HG02852 (cell line): ENCODE data around the gene ZNF684.
"Not testable (repeated sequence)": the region's sequence is repeated elsewhere in the genome, so short reads cannot be mapped to it uniquely, and the experiment has no call there.

ENCODE experiments used
- ATAC-seq: cut with Tn5 transposase; IDR thresholded peaks from one replicate; pipeline ENCODE4 v1.9.1; 2021; ENCODE audit warnings: mild to moderate bottlenecking, moderate library complexity; ENCODE audit not compliant: unreplicated experiment

Gene ZNF684

GRCh38 chr1:40531381-40532061, at the start of gene ZNF684:
Gene ZNF684 (plus strand): TSS chr1:40531637. CDS start chr1:40533167, 1,530 bp downstream.
- ATAC-seq, result peak; percentile 98

GRCh38 chr1:40495315-40495903, 36.0 kb upstream of the ZNF684 start:
- ATAC-seq, result no peak

GRCh38 chr1:40502651-40503050, 28.8 kb upstream of the ZNF684 start:
- ATAC-seq, result not testable (repeated sequence)

GRCh38 chr1:40507973-40508372, 23.5 kb upstream of the ZNF684 start:
- ATAC-seq, result no peak

- ATAC-seq, result peak; percentile 89
Measured at GRCh38 chr1:40508375-40509341, 22.8 kb upstream of the ZNF684 start, which contains the start of gene EXO5. Gene EXO5 (plus strand): TSS chr1:40508767. CDS start chr1:40514545, 5,778 bp downstream.

GRCh38 chr1:40519517-40519916, 11.9 kb upstream of the ZNF684 start:
- no peak for ATAC-seq

- ATAC-seq, result no peak
Measured at GRCh38 chr1:40530735-40531380, 579 bp upstream of the ZNF684 start.

GRCh38 chr1:40532062-40532389, 589 bp downstream of the ZNF684 start:
- no peak for ATAC-seq

GRCh38 chr1:40532844-40533424, 1.5 kb downstream of the ZNF684 start:
- no peak for ATAC-seq

- ATAC-seq, result no peak
Measured at GRCh38 chr1:40534589-40534988, 3.2 kb downstream of the ZNF684 start.

GRCh38 chr1:40535732-40536131, 4.3 kb downstream of the ZNF684 start:
- ATAC-seq, result no peak

GRCh38 chr1:40539338-40539737, 7.9 kb downstream of the ZNF684 start:
- no peak for ATAC-seq

- no peak for ATAC-seq
Measured at GRCh38 chr1:40546957-40547356, 15.5 kb downstream of the ZNF684 start.

GRCh38 chr1:40553017-40553416, 21.6 kb downstream of the ZNF684 start:
- ATAC-seq, result no peak

- ATAC-seq, result not testable (repeated sequence)
Measured at GRCh38 chr1:40554807-40555206, 23.4 kb downstream of the ZNF684 start.

- ATAC-seq, result no peak
Measured at GRCh38 chr1:40556121-40556520, 24.7 kb downstream of the ZNF684 start.

- not testable (repeated sequence) for ATAC-seq
Measured at GRCh38 chr1:40558241-40558640, 26.8 kb downstream of the ZNF684 start.

GRCh38 chr1:40562185-40562584, 30.7 kb downstream of the ZNF684 start:
- ATAC-seq, result no peak

- no peak for ATAC-seq
Measured at GRCh38 chr1:40563266-40563665, 31.8 kb downstream of the ZNF684 start.

GRCh38 chr1:40564506-40564905, 33.1 kb downstream of the ZNF684 start:
- ATAC-seq, result no peak

GRCh38 chr1:40564913-40565312, 33.5 kb downstream of the ZNF684 start:
- ATAC-seq, result no peak
